ENCODE results near the gene WDR20. TPM values are rescaled to one million over a fixed set of nuclear protein-coding genes. Genes with fewer than 3 reads are reported as not detected.

Gene WDR20
- total and polyA plus RNA-seq, 11 donors: 10.4 to 26.5 (median 19.5) TPM

GRCh38 chr14:102220031-102220430 is 80.3 kb downstream of the WDR20 start:
- Histone ChIP-seq H3K4me1 (peaks cover 0 to 46% (median 26%) of the 10 kb centered on the region in 12 donors), H3K27ac (no peak overlapping the region), H3K36me3 (peaks cover 0 to 31% (median 14%) of the 10 kb centered on the region in 9 donors), H3K27me3 (no peaks in the 10 kb centered on the region), H3K9me3 (no peaks in the 10 kb centered on the region), H3K4me3 (no peak overlapping the region)
- TF ChIP-seq CTCF (IDR thresholded peaks at IDR 0.05) (no peak), POLR2A (IDR thresholded peaks at IDR 0.05) (no peak)
- WGBS, 4 donors: 89 to 93% (median 93%) methylated on average over 12 of the region's 12 CpGs
- DNase-seq: no peak
- intact Hi-C loops (cut with DNase I): no loop called here
- ATAC-seq: no peak

- Histone ChIP-seq H3K36me3 (peaks cover 0 to 31% (median 14%) of the 10 kb centered on the region in 9 donors), H3K27me3 (no peaks in the 10 kb centered on the region), H3K9me3 (no peaks in the 10 kb centered on the region), H3K27ac (no peak overlapping the region), H3K4me1 (peaks cover 0 to 36% (median 17%) of the 10 kb centered on the region in 12 donors), H3K4me3 (no peak overlapping the region)
- no peak for DNase-seq
- TF ChIP-seq CTCF (IDR thresholded peaks at IDR 0.05): no peak
- TF ChIP-seq POLR2A (IDR thresholded peaks at IDR 0.05): no peak
- intact Hi-C loops (cut with DNase I): no loop called here
- 43 to 60% (median 49%) methylated on average over 7 of the region's 7 CpGs for WGBS, 4 donors
- peak in 2 of 4 donors; percentile 3 to 29 for ATAC-seq
Observed at GRCh38 chr14:102221026-102221425, 81.3 kb downstream of the WDR20 start.

- intact Hi-C loops (cut with DNase I): no loop called here
- H3K4me3 ChIP-seq: no peak overlapping the region
- no peaks in the 10 kb centered on the region for H3K9me3 ChIP-seq
- ATAC-seq (no peak), DNase-seq (peak in 1 of 5 donors; percentile 15)
- WGBS, 4 donors: 91 to 94% (median 93%) methylated on average over 11 to 13 of the region's 13 CpGs
- no peak overlapping the region for H3K27ac ChIP-seq
- TF ChIP-seq CTCF (IDR thresholded peaks at IDR 0.05) (no peak), POLR2A (IDR thresholded peaks at IDR 0.05) (no peak)
- peaks cover 0 to 30% (median 14%) of the 10 kb centered on the region in 9 donors for H3K36me3 ChIP-seq
- H3K4me1 ChIP-seq: peaks cover 0 to 30% (median 15%) of the 10 kb centered on the region in 12 donors
- H3K27me3 ChIP-seq: no peaks in the 10 kb centered on the region
Observed at GRCh38 chr14:102222009-102222575, 82.4 kb downstream of the WDR20 start.

- Histone ChIP-seq H3K9me3 (no peaks in the 10 kb centered on the region), H3K27ac (no peak overlapping the region), H3K27me3 (no peaks in the 10 kb centered on the region), H3K4me3 (no peak overlapping the region), H3K36me3 (peaks cover 0 to 30% (median 14%) of the 10 kb centered on the region in 9 donors), H3K4me1 (peaks cover 0 to 26% (median 13%) of the 10 kb centered on the region in 12 donors)
- ATAC-seq (no peak), DNase-seq (no peak)
- no peak for TF ChIP-seq POLR2A (IDR thresholded peaks at IDR 0.05)
- TF ChIP-seq CTCF (IDR thresholded peaks at IDR 0.05): no peak
- intact Hi-C loops (cut with DNase I): no loop called here
- 94 to 96% (median 95%) methylated on average over 25 to 28 of the region's 28 CpGs for WGBS, 4 donors
Observed at GRCh38 chr14:102222751-102223150, 83.1 kb downstream of the WDR20 start.
